GM12875 (cell line): ENCODE results near the gene MRPS5.
"Not testable (repeated sequence)": the region's sequence is repeated elsewhere in the genome, so short reads cannot be mapped to it uniquely, and the experiment has no call there.

ENCODE experiments used
- H3K4me3 ChIP-seq: one replicate; pipeline ENCODE4 v1.5.1; 2011; ENCODE audit warnings: low read depth, low read length, control low read depth
- TF ChIP-seq, protein P1 (sequence below): IDR thresholded peaks from 2 replicates; pipeline ENCODE4 v1.5.1; 2011; ENCODE audit warnings: low read depth, mild to moderate bottlenecking, control low read depth, inconsistent platforms, low read length, moderate library complexity, borderline replicate concordance; ENCODE audit not compliant: insufficient read depth

Gene MRPS5

GRCh38 chr2:95039978-95040377, 81.6 kb downstream of the MRPS5 start:
- H3K4me3 ChIP-seq = no peak overlapping the region
- TF ChIP-seq, protein P1, sequence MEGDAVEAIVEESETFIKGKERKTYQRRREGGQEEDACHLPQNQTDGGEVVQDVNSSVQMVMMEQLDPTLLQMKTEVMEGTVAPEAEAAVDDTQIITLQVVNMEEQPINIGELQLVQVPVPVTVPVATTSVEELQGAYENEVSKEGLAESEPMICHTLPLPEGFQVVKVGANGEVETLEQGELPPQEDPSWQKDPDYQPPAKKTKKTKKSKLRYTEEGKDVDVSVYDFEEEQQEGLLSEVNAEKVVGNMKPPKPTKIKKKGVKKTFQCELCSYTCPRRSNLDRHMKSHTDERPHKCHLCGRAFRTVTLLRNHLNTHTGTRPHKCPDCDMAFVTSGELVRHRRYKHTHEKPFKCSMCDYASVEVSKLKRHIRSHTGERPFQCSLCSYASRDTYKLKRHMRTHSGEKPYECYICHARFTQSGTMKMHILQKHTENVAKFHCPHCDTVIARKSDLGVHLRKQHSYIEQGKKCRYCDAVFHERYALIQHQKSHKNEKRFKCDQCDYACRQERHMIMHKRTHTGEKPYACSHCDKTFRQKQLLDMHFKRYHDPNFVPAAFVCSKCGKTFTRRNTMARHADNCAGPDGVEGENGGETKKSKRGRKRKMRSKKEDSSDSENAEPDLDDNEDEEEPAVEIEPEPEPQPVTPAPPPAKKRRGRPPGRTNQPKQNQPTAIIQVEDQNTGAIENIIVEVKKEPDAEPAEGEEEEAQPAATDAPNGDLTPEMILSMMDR = no peak

GRCh38 chr2:95039363-95039762, 82.2 kb downstream of the MRPS5 start:
- no peak overlapping the region for H3K4me3 ChIP-seq
- TF ChIP-seq, protein P1 = no peak

DNA sequence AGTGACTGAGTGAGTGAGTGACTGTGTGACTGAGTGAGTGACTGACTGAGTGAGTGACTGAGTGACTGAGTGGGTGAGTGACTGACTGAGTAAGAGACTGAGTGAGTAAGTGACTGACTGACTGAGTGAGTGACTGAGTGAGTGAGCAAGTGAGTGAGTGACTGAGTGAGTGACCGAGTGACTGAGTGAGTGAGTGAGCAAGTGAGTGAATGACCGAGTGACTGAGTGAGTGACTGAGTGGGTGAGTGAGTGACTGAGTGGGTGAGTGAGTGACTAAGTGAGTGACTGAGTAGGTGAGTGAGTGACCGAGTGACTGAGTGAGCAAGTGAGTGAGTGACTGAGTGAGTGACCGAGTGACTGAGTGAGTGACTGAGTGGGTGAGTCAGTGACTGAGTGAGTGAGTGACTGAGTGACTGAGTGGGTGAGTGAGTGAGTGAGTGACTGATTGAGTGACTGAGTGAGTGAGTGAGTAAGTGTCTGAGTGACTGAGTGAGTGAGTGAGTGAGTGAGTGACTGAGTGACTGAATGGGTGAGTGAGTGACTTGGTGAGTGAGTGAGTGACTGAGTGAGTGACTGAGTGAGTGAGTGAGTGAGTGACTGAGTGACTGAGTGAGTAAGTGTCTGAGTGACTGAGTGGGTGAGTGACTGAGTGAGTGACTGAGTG, 82.8 kb downstream of the MRPS5 start:
- H3K4me3 ChIP-seq = no peak overlapping the region
- TF ChIP-seq, protein P1 = no peak

DNA sequence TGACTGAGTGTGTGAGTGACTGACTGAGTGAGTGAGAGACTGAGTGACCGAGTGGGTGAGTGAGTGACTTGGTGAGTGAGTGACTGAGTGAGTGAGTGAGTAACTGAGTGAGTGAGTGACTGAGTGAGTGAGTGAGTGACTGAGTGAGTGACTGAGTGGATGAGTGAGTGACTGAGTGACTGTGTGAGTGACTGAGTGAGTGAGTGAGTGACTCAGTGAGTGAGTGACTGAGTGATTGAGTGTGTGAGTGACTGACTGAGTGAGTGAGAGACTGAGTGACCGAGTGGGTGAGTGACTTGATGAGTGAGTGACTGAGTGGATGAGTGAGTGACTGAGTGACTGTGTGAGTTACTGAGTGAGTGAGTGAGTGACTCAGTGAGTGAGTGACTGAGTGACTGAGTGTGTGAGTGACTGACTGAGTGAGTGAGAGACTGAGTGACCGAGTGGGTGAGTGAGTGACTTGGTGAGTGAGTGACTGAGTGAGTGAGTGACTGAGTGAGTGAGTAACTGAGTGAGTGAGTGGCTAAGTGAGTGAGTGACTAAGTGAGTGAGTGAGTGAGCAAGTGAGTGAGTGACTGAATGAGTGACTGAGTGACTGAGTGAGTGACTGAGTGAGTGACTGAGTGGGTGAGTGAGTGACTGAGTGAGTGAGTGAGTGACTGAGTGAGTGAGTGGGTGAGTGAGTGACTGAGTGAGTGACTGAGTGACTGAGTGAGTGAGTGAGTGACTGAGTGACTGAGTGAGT, 83.6 kb downstream of the MRPS5 start:
- H3K4me3 ChIP-seq = not testable (repeated sequence)

DNA sequence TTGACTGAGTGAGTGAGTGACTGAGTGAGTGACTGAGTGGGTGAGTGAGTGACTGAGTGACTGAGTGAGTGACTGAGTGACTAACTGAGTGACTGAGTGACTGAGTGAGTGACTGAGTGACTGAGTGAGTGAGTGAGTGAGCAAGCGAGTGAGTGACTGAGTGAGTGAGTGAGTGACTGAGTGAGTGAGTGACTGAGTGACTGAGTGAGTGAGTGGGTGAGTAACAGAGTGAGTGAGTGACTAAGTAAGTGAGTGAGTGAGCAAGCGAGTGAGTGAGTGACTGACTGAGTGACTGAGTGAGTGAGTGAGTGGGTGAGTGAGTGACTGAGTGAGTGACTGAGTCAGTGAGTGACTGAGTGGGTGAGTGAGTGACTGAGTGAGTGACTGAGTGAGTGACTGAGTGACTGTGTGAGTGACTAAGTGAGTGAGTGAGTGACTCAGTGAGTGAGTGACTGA, 84.2 kb downstream of the MRPS5 start:
- H3K4me3 ChIP-seq = no peak overlapping the region
- TF ChIP-seq, protein P1 = no peak

DNA sequence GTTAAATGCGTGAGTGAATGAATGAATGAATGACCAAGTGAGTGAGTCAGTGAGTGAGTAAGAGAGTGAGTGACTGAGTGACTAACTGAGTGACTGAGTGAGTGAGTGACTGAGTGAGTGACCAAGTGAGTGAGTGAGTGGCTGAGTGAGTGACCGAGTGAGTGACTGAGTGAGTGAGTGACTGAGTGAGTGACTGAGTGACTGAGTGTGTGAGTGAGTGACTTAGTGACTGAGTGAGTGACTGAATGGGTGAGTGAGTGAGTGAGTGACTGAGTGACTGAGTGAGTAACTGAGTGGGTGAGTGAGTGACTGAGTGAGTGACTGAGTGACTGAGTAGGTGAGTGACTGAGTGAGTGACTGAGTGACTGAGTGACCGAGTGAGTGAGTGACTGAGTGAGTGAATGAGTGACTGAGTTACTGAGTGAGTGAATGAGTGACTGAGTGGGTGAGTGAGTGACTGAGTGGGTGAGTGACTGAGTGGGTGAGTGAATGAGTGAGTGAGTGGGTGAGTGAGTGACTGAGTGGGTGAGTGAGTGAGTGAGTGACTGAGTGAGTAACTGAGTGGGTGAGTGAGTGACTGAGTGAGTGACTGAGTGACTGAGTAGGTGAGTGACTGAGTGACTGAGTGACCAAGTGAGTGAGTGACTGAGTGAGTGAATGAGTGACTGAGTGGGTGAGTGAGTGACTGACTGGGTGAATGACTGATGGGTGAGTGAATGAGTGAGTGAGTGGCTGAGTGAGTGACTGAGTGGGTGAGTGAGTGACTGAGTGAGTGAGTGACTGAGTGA, 84.8 kb downstream of the MRPS5 start:
- H3K4me3 ChIP-seq = no peak overlapping the region
- TF ChIP-seq, protein P1 = no peak
